Thyroid gland (tissue), 4 donors: ENCODE data around the gene MED20. TPM values are rescaled to one million over a fixed set of nuclear protein-coding genes. Genes with fewer than 3 reads are reported as not detected.

Source experiments
- DNase-seq, 2 donors: peaks; one replicate each; pipeline ENCODE4 v3.0.0-alpha.2; 2019
- H3K27ac ChIP-seq, 3 donors: fragments of 200-600 bp; sonication (generic); 1 replicate in 2 of 3; 2 replicates in 1 of 3; pipeline ENCODE4 v1.5.1; 2016 to 2019; ENCODE audit warnings: mild to moderate bottlenecking in 1 of 3, moderate library complexity in 1 of 3
- H3K27me3 ChIP-seq: fragments of 200-600 bp; sonication (generic); one replicate; pipeline ENCODE4 v1.5.1; 2019
- H3K36me3 ChIP-seq, 2 donors: fragments of 200-600 bp; sonication (generic); one replicate each; pipeline ENCODE4 v1.5.1; 2016 to 2019
- H3K4me1 ChIP-seq, 2 donors: fragments of 200-600 bp; sonication (generic); one replicate each; pipeline ENCODE4 v1.5.1; 2017 to 2019
- H3K4me3 ChIP-seq, 3 donors: fragments of 200-600 bp; sonication (generic); replicated peaks in 1 of 3; 1 replicate in 2 of 3; 2 replicates in 1 of 3; pipeline ENCODE4 v1.5.1; 2016; ENCODE audit warnings: mild to moderate bottlenecking in 1 of 3
- H3K9me3 ChIP-seq: fragments of 200-600 bp; sonication (generic); one replicate; pipeline ENCODE4 v1.5.1; 2017
- POLR2A ChIP-seq, 2 donors: fragments of 450-650 bp; IDR thresholded peaks; one replicate each; pipeline ENCODE4 v1.6.1; 2017; ENCODE audit warnings: antibody characterized with exemption in 2 of 2, mild to moderate bottlenecking in 2 of 2, moderate library complexity in 1 of 2
- WGBS, 2 donors: methylation state at CpG; one replicate each; pipeline ENCODE4 v1.1.5; 2017; 5-methylcytosine and 5-hydroxymethylcytosine counted together
- intact Hi-C: fragments of 100-400 bp; cut with DNase I; formaldehyde crosslinking; loops from one replicate; pipeline ENCODE4 v1.15.1; 2023
- total RNA-seq, 4 donors: library from RNA; depleted of rRNA; stranded (reverse); fragments of >200 nt; gene quantifications; one replicate each; pipeline ENCODE4 v1.2.3, GENCODE V29; 2016
- TF ChIP-seq, protein P1 (sequence below), 6 experiments: fragments of 200-600 bp in 3 of 6; fragments of 450-650 bp in 3 of 6; sonication (generic) in 3 of 6; IDR thresholded peaks; one replicate each; pipeline ENCODE4 v1.5.1; 2016 to 2019; ENCODE audit warnings: antibody characterized with exemption in 6 of 6, mild to moderate bottlenecking in 2 of 6, inconsistent platforms in 1 of 6, moderate library complexity in 1 of 6

MED20 gene, protein sequence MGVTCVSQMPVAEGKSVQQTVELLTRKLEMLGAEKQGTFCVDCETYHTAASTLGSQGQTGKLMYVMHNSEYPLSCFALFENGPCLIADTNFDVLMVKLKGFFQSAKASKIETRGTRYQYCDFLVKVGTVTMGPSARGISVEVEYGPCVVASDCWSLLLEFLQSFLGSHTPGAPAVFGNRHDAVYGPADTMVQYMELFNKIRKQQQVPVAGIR
- total RNA-seq, result 10 to 100 TPM; 20.6 to 27.1 (median 24.3) TPM

DNA sequence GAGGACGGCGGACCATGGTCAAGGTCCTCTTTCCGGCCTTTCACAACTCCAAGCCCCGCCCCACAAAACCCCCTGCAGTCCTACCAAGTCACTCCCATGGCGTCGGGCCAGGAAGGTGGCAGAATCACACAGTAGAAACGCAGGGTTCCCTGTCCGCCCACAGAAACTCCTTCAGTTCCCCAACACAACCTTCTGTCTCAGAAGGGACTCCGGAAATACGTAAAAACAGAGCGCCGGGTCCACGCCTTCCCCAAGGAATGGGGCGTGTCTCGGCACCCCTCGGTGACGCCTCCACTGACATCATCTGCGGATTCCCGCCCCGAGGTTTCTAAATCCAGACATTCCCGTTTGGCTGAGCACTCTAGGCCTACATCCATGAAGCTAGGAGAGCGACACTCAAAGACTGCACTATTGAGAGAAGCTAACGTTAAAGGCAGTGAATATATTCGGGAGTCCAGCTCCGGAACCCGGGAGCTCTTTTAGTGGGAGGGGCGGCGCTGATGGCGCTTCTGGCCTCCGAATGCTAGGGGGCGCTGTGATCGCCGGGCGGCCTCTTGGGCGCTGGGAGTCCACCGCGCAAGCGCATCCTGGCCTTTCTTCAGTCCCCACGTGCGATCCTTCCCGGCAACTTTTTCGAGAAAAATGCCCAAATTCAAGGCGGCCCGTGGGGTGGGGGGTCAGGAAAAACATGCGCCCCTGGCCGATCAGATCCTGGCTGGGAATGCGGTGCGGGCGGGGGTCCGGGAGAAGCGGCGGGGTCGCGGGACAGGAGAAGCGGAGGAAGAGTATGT, at the start of gene MED20, which contains the start of gene BYSL:
MED20 (minus strand) TSS at position 219 of the 791 bp plus-strand sequence; CDS start at position 98, 121 bp downstream.
BYSL (plus strand) TSS at position 579 of the 791 bp plus-strand sequence; CDS start at position 643, 64 bp downstream.
- 0 to 1% methylated on average over 42 to 43 of the region's 55 CpGs for WGBS, 2 donors
- intact Hi-C loops, result loop anchor here (5.0 kb wide), 3 partner anchors 121 to 296 kb away; partner anchors contain the start of genes MRPS10 and TOMM6
- DNase-seq, result peak; percentile 92 to 93
- peak within 1 kb of the TSS; percentile 13 to 85 (median 70) for H3K4me3 ChIP-seq
- peak within 1 kb of the TSS; percentile 95 to 97 (median 96) for H3K27ac ChIP-seq
- H3K27me3 ChIP-seq, result no peaks in the 10 kb centered on the region
- peaks cover 4 to 6% of the 10 kb centered on the region in 2 donors for H3K36me3 ChIP-seq
- TF ChIP-seq, protein P1, sequence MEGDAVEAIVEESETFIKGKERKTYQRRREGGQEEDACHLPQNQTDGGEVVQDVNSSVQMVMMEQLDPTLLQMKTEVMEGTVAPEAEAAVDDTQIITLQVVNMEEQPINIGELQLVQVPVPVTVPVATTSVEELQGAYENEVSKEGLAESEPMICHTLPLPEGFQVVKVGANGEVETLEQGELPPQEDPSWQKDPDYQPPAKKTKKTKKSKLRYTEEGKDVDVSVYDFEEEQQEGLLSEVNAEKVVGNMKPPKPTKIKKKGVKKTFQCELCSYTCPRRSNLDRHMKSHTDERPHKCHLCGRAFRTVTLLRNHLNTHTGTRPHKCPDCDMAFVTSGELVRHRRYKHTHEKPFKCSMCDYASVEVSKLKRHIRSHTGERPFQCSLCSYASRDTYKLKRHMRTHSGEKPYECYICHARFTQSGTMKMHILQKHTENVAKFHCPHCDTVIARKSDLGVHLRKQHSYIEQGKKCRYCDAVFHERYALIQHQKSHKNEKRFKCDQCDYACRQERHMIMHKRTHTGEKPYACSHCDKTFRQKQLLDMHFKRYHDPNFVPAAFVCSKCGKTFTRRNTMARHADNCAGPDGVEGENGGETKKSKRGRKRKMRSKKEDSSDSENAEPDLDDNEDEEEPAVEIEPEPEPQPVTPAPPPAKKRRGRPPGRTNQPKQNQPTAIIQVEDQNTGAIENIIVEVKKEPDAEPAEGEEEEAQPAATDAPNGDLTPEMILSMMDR (IDR thresholded peaks at IDR 0.05), result peak; percentile 87 to 98 (median 97)
- peak in 1 of 2 donors; percentile 72 for TF ChIP-seq POLR2A (IDR thresholded peaks at IDR 0.05)
- peaks cover 14 to 23% of the 10 kb centered on the region in 2 donors for H3K4me1 ChIP-seq
- H3K9me3 ChIP-seq, result no peaks in the 10 kb centered on the region

DNA sequence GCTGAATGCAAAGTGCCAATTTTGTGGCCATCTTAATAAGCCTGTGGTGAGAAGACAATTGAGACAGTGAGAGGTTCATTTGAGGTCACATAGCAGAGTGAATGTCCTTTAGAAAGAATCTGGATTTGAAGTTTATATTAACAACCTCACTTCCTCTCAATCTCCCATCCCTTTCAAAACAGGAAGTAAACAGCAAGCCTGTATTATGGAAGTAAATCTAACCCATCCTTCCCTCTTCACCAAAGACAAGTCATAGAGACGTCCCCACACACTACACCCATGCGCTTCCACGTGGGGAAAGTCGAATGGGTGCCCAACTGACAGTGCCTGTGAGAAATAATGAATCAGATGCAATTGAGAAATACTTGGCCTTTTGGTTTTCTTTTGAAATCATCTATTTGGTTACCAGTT, 49.5 kb upstream of the MED20 start:
- TF ChIP-seq POLR2A (IDR thresholded peaks at IDR 0.05), result no peak
- TF ChIP-seq, protein P1 (IDR thresholded peaks at IDR 0.05), result no peak
- no peaks in the 10 kb centered on the region for H3K27me3 ChIP-seq
- H3K27ac ChIP-seq, result no peak overlapping the region
- 52 to 68% methylated on average over 4 of the region's 4 CpGs for WGBS, 2 donors
- DNase-seq, result no peak
- peaks cover 3 to 5% of the 10 kb centered on the region in 2 donors for H3K4me1 ChIP-seq
- no peaks in the 10 kb centered on the region for H3K36me3 ChIP-seq
- no peaks in the 10 kb centered on the region for H3K9me3 ChIP-seq
- intact Hi-C loops, result no loop called here
- H3K4me3 ChIP-seq, result no peak overlapping the region

DNA sequence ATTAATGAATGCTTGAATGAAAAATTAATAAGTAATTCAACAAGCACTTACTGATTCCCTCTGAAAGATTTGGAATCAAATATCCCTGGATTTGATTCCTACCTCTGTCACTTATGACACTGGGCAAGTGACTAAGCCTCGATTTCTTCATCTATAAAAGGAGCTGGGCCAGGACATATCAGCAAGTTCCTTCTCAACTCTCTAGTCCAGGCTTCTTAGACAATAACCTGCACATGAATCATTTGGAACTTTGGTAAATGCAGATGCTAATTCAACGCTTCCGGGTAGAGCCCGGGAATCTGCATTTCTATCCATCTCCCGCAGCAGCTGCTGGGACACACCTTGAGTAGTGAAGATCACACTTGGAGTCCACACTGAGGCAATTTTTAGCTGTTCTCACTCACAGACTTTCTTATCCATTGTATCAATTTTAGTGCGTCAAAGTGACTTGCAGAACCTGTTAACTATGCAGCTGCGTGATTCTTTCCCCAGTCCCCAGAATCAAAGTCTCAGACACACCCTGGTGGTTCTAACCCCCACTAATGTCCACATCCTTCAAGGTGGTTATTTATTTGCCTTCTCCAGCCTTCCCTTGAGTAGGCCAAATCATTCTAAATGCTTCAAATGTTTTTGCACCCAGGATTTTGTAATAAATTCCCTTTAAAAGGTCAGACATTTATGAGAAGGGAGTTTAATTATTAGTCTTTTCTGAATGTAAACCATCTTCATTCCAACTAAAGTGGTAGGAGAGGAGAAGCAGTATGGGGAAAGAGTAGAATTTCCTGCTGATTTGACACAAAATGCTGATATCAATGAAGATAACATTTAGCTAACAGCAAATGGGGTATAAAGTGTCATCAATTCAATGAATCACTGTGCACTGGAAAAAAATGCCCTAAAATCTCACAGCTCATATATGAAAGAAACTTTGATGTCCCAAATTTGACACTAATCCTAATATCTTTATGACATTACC, 46.7 kb upstream of the MED20 start:
- no peaks in the 10 kb centered on the region for H3K27me3 ChIP-seq
- TF ChIP-seq, protein P1 (IDR thresholded peaks at IDR 0.05), result no peak
- TF ChIP-seq POLR2A (IDR thresholded peaks at IDR 0.05), result no peak
- no peaks in the 10 kb centered on the region for H3K9me3 ChIP-seq
- H3K4me3 ChIP-seq, result no peak overlapping the region
- H3K27ac ChIP-seq, result no peak overlapping the region
- intact Hi-C loops, result no loop called here
- no peaks in the 10 kb centered on the region for H3K36me3 ChIP-seq
- H3K4me1 ChIP-seq, result peaks cover 3 to 5% of the 10 kb centered on the region in 2 donors
- DNase-seq, result no peak
- 91 to 92% methylated on average over 7 of the region's 7 CpGs for WGBS, 2 donors

- no peak for TF ChIP-seq POLR2A (IDR thresholded peaks at IDR 0.05)
- TF ChIP-seq, protein P1 (IDR thresholded peaks at IDR 0.05), result no peak
- H3K27me3 ChIP-seq, result no peaks in the 10 kb centered on the region
- no peak overlapping the region for H3K4me3 ChIP-seq
- H3K9me3 ChIP-seq, result no peaks in the 10 kb centered on the region
- peaks cover 3 to 5% of the 10 kb centered on the region in 2 donors for H3K4me1 ChIP-seq
- H3K36me3 ChIP-seq, result no peaks in the 10 kb centered on the region
- DNase-seq, result no peak
- intact Hi-C loops, result no loop called here
- 70 to 81% methylated on average over 4 of the region's 4 CpGs for WGBS, 2 donors
- no peak overlapping the region for H3K27ac ChIP-seq
These were observed 46.0 kb upstream of the MED20 start for GRCh38 chr6:41966961-41967311.
